DMS53 treated with DMSO at 0.1 percent for 48 hours (cell line): ENCODE measurements around the gene ENAH.

ENCODE experiments used
- DNase-seq: peaks from one replicate; lab custom pipeline; 2025; ENCODE audit not compliant: unreplicated experiment; lab: John Stamatoyannopoulos, UW

ENAH gene

GRCh38 chr1:225572422-225572821, 80.5 kb downstream of the ENAH start:
- no peak for DNase-seq

- DNase-seq, result no peak
These were observed 85.1 kb downstream of the ENAH start for GRCh38 chr1:225567789-225568188.

- no peak for DNase-seq
These were observed 87.1 kb downstream of the ENAH start for GRCh38 chr1:225565847-225566246.

- no peak for DNase-seq
These were observed 91.2 kb downstream of the ENAH start for GRCh38 chr1:225561675-225562074.

DNA sequence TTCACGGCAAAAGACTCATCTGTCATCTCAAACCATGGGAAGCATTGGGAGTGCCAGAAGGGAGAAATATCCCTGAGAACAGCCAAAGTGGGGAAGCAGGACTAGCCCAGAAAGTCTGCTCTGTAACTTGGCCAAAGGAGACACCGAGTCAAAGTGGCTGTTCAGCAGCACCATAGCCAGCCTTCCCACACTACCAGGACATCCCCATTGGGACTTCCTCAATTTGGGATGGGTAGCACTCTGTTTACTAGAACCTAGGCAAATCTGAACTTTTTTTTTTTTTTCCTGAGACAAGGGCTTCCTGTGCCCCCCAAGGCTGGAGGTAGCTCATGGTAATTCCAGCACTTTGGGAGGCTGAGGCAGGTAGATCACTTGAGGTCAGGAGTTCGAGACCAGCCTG, 93.0 kb downstream of the ENAH start:
- DNase-seq, result no peak

GRCh38 chr1:225559326-225559725, 93.6 kb downstream of the ENAH start:
- DNase-seq, result no peak

DNA sequence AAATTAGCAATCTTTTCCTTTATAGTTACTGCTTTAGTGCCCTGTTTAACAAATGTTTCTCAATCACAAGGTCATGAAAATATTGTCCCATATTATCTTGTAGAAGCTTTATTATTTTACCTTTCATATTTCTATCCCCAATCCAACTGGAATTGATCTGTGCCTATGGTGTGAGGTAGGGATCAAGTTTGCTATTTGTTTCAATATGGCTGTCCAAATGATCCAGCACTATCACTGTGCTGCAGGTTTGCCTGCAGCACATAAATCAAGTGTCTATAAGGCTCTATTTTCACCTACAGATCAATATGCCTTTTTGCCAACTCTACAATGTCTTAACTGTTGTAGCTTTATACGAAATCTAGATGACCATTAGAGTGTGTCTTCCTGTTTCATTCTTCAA, 96.2 kb downstream of the ENAH start:
- DNase-seq, result no peak

DNA sequence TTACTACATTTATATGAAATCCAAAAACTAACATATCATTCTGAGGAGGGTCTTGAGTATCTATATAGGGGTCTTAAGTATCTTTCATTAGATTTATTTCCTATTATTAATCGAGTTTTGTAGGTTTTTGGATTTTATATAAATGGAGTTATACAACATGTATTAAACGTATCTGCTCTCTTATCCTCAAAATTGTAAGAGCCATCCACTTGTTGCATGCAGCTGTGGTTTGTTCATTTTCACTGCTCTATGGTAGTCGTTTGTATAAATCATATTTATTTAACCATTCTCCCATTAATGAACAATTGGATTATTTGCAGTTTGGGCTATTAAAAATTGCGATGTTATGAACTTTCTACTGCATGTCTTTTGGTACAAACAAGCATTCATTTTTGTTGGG, 97.1 kb downstream of the ENAH start:
- no peak for DNase-seq

DNA sequence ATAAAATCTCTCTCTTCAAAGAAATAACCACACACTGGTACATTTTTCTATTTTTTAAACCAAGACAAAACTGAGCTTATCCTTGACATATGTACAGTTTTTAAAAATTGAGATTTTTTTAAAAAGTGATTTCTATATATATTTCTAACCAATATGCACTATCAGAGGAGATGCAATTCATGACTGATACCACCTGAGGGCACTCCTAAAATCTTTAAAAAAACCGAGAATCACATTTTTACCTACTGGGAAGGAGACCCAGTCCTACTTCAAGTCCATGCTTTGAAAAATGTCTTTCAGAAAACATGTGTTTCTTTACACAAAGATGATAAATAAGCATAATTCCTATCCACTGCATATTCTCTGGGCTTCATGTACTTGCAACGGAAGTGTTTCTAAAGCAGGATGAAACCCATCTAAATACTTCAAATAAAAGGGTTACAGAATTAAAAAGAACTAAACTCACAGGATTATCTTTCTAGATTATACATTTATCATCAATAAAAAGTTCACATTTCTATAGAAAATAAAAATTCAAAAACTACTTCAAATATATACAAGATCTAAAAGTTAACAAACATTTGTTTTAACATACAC, 98.6 kb downstream of the ENAH start:
- peak; percentile 48 for DNase-seq

GRCh38 chr1:225549821-225550220, 103.1 kb downstream of the ENAH start:
- no peak for DNase-seq

GRCh38 chr1:225548140-225548857, 104.6 kb downstream of the ENAH start:
- no peak for DNase-seq

- no peak for DNase-seq
These were observed 107.3 kb downstream of the ENAH start for GRCh38 chr1:225545649-225546048.

DNA sequence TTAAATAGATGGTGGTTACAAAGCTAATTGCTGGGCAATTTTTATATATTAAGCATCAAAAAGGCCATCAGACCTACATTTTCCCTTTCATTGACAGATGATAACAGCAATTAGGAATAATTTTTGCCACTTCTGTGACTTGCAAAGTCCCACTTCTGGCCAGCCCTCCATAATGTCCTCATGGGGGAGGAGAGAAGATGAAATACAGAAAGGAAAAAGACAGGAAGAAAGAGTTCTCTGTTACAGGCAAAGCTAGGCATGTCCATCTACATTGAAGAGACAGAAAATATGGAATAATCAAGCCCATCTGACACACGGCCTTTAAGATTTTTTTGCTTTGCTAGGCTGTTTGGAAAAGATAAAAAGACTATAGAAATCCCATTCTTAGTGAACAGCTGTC, 108.0 kb downstream of the ENAH start:
- no peak for DNase-seq

GRCh38 chr1:225544263-225544662, 108.7 kb downstream of the ENAH start:
- DNase-seq, result no peak

- no peak for DNase-seq
These were observed 109.6 kb downstream of the ENAH start for GRCh38 chr1:225543350-225543749.

DNA sequence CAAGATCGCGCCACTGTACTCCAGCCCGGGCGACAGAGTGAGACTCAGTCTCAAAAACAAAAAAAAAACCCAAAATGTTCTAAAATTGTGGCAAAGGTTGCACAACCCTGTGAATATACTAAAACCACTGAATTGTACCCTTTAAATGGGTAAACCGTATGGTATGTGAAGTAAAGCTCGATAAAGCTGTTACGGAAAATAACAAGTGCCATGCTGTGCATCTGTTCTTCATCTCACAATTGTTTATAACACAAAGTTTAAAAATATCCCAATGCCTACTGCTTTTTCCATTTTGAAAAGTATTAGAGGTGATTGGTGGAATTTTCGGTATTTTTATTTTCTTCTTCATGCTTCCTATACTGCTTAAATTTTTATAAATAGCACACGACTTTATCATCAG, 111.5 kb downstream of the ENAH start:
- DNase-seq, result no peak

GRCh38 chr1:225539575-225539974, 113.3 kb downstream of the ENAH start:
- DNase-seq, result no peak

DNA sequence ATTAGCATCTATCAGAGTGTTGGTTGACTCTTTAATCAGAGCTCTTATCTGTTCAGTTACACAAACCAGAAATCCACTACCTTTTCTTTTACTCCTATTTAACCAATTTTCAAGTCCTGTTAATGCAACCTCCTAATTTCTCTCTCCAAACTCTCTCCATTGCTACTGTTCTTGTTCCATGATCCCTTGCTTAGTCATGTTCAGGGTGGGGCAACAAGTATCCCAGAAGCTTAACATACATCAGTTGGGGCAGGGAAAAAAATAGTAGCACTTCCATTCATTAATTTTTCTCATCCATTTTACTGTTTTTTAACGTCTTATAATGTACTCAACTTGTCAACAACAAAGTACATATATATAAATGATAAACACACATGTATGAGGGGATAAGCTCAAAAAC, 113.9 kb downstream of the ENAH start:
- DNase-seq, result no peak

- DNase-seq, result no peak
These were observed 115.2 kb downstream of the ENAH start for GRCh38 chr1:225537554-225538251.

DNA sequence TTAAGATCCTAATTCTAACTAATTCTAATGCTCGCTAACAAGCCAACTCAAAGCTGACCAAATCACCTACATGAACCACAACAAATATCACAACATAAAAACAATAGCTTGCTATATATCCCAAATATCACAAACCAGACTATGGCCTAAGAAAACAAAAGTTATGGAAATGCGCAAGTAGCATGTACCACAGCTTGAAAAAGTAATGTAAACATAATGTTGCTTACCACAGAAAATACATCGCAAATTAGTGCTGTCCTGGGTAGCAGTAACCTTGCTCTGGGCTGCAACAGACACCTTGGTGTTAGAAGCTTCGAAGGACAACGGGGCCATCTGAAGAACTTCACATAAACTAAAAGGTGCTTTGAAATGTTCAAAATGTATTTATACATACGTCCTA, 117.6 kb downstream of the ENAH start:
- no peak for DNase-seq

DNA sequence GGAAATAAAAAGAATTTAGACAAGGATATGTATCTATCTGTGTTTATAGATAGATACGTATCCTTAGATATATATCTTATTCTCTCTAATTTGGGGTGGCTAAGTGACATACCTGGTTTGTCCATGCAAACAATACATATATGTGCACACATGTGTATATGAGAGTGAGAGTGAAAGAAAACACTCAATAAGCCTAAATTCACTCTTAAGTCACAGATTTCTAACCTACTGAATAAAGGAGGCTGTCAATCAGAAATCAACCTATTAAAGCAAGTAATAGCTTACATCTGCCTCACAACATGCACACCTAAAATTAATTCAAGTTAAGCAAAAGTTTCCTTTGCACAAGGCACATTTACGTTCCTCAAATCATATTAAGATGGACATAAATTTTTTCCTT, 118.2 kb downstream of the ENAH start:
- no peak for DNase-seq

DNA sequence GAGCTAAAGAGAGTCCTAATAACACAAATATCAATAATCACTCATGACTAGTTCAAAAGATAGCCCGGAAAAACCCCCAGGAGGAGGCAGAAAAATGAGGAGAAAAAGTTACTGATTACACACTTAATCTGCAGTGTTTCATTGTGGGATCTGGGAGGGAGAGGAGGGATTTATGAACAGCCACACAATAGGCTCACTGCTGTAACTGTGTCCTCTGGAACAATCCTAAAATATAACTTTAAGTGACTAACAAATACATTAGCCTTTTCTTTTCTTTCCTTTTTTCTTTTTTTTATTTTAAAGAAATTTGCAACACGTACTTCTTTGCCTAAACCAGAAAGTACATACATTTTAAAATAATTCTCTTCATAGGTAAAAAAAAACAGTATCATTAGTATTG, 118.8 kb downstream of the ENAH start:
- no peak for DNase-seq
